ENCODE data around the gene TRIP13.
"Not testable (repeated sequence)": the region's sequence is repeated elsewhere in the genome, so short reads cannot be mapped to it uniquely, and the experiment has no call there.

The TRIP13 gene, protein sequence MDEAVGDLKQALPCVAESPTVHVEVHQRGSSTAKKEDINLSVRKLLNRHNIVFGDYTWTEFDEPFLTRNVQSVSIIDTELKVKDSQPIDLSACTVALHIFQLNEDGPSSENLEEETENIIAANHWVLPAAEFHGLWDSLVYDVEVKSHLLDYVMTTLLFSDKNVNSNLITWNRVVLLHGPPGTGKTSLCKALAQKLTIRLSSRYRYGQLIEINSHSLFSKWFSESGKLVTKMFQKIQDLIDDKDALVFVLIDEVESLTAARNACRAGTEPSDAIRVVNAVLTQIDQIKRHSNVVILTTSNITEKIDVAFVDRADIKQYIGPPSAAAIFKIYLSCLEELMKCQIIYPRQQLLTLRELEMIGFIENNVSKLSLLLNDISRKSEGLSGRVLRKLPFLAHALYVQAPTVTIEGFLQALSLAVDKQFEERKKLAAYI

GRCh38 chr5:892394-893136 lies at the start of gene TRIP13, which contains the start of gene BRD9:
TSS of gene TRIP13 (plus strand) at chr5:892884. CDS start at chr5:892999, 115 bp downstream.
TSS of gene BRD9 (minus strand) at chr5:892801. CDS start at chr5:892657, 144 bp downstream.
- TF ChIP-seq POLR2A (IDR thresholded peaks at IDR 0.05; ENCODE audit: low read depth, low read length), result peak; percentile 86
- no peak for FAIRE-seq
- peak; percentile 99 for DNase-seq (ENCODE audit: insufficient read length, low spot score)

DNA sequence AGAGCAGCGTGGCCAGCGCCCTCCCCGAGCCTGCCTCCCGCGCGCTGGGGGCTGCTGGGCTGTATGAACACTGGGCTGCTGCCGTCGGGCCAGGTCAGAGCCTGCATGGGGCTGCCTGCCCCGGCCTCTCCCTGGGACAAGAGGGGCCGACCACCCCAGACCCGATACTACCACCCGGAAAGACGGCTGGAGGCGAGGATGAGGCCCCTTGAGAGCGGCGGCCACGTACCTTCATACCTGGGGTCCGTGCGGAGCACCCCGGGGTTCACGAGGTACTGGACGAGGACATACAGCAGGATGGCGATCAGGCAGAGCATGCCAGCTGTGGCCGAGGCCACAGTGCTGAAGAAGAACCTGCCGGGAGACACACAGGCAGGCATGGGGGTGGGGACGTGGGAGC lies 49.3 kb upstream of the TRIP13 start:
- FAIRE-seq, result not testable (repeated sequence)

DNA sequence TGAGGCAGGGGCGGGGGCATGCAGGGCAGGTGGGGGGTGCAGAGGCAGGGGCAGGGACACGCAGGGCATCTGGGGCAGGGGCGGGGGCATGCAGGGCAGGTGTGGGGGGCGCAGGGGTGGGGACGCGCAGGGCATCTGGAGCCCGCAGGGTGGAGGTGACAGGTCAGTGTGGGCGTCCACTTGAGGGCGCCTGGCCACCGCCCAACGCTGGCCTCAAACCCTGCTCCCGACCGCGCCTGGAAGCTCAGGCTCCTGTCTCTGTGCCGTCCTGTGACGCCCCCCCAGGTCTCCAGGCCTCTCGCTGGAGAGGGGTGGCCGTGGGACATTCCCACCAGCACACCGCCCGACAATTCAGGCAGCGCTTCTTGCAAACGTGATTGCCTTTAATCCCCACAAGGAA lies 48.8 kb upstream of the TRIP13 start:
- not testable (repeated sequence) for DNase-seq (ENCODE audit: insufficient read length, low spot score); FAIRE-seq

More for the DNA sequence above, 49.3 kb upstream of the TRIP13 start:
- DNase-seq (ENCODE audit: insufficient read length, low spot score), result not testable (repeated sequence)

GRCh38 chr5:844426-844825 lies 48.3 kb upstream of the TRIP13 start:
- not testable (repeated sequence) for DNase-seq (ENCODE audit: insufficient read length, low spot score); FAIRE-seq

DNA sequence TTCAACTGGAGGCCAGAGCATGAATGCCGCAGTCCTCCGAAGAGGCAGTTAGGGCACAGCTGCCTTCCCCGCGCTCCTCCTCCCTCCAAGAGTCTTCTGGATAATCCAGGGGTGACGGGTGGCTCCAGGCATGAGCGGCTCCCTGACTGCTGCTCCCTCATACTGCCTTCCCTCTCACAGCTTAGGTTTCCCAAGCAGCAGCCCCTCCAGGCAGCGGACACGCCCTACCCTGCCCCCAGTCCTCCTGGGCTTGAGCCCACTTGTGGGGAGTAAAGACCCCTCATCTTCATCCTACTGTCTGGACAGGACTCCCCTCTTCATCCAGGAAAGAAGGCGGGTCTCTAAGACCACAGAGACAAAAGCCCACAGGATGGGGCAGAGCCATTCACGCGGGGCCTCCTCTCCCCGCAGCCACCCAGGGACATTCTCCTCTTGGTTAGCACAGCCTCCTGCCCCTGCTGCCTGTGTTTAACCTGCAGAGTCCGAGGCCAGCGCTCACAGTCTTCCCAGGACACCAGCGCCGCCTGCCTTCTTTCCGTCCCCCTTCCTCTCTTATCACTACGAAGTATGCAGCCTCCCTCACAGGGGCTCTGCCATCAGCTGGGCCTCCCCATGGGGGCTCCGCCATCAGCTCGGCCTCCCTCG lies 47.5 kb upstream of the TRIP13 start:
- not testable (repeated sequence) for FAIRE-seq; DNase-seq (ENCODE audit: insufficient read length, low spot score)

- not testable (repeated sequence) for DNase-seq (ENCODE audit: insufficient read length, low spot score); FAIRE-seq
Measured at GRCh38 chr5:845676-846601, 46.7 kb upstream of the TRIP13 start.

- not testable (repeated sequence) for FAIRE-seq; DNase-seq (ENCODE audit: insufficient read length, low spot score)
Measured at GRCh38 chr5:846602-847091, 46.0 kb upstream of the TRIP13 start.

DNA sequence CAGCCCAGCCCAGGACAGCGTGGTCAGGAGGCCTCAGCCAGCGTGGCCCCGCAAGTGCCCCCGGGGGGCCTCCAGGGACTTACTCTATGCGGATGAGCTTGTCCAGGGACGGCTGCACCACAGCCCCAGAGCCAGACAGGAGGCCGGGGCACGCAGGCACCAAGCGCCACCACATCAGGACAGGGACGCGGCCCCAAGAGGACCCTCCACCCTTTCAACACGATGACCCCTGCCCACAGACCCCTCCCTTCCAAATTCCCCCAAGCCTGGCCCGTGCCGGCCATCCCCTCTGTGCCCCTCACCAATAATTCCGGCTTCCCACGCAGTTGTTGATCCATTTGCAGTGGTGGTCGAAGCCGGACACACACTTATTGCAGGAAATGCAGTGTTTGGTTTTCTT lies 45.5 kb upstream of the TRIP13 start:
- not testable (repeated sequence) for FAIRE-seq; DNase-seq (ENCODE audit: insufficient read length, low spot score)

- FAIRE-seq; DNase-seq (ENCODE audit: insufficient read length, low spot score): not testable (repeated sequence)
Measured at GRCh38 chr5:847736-848135, 44.9 kb upstream of the TRIP13 start.

- DNase-seq (ENCODE audit: insufficient read length, low spot score), result no peak
- FAIRE-seq, result no peak
- no peak for TF ChIP-seq POLR2A (IDR thresholded peaks at IDR 0.05; ENCODE audit: low read depth, low read length)
Measured at GRCh38 chr5:848671-849111, 44.0 kb upstream of the TRIP13 start.

- FAIRE-seq, result no peak
- no peak for DNase-seq (ENCODE audit: insufficient read length, low spot score)
- TF ChIP-seq POLR2A (IDR thresholded peaks at IDR 0.05; ENCODE audit: low read depth, low read length), result no peak
Measured at GRCh38 chr5:849651-850301, 42.9 kb upstream of the TRIP13 start.

GRCh38 chr5:850511-851006 lies 42.1 kb upstream of the TRIP13 start, which contains the start of gene ZDHHC11:
TSS of gene ZDHHC11 (minus strand) at chr5:850986. CDS start at chr5:850602, 384 bp downstream.
- no peak for DNase-seq (ENCODE audit: insufficient read length, low spot score)
- TF ChIP-seq POLR2A (IDR thresholded peaks at IDR 0.05; ENCODE audit: low read depth, low read length), result no peak
- FAIRE-seq, result no peak

DNA sequence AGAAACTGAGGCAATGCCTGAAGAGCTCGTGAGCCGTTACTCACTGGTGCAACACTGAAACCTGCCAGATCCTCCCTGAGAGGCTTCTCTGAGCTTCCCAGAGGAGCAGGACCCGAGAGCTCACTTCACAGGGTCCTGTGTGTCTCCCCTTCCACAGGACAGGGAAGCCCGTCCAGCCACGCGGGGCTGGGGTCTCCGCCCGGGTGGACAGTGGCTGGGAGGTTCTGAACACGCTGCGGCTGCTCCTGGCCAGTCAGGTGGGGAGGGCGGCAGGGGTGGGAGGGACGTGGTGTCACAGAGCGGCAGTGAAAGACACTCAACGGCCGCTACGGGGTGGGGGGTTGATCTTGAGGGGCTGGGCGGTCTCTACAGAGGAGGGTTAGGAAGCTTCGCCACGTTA lies 41.6 kb upstream of the TRIP13 start:
- DNase-seq (ENCODE audit: insufficient read length, low spot score), result no peak
- no peak for FAIRE-seq
- TF ChIP-seq POLR2A (IDR thresholded peaks at IDR 0.05; ENCODE audit: low read depth, low read length), result no peak
